ENCODE measurements around the gene ACTL10.

- TF ChIP-seq TEAD4 (IDR thresholded peaks at IDR 0.05) = no peak
- no peak for TF ChIP-seq USF1 (IDR thresholded peaks at IDR 0.05)
- no peak for TF ChIP-seq EGR1 (IDR thresholded peaks at IDR 0.05)
- no peak for TF ChIP-seq ZBTB7A (IDR thresholded peaks at IDR 0.05; ENCODE audit: low read depth)
- TF ChIP-seq, protein P1, sequence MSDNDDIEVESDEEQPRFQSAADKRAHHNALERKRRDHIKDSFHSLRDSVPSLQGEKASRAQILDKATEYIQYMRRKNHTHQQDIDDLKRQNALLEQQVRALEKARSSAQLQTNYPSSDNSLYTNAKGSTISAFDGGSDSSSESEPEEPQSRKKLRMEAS (IDR thresholded peaks at IDR 0.05) = no peak
- no peak for TF ChIP-seq EP300 (IDR thresholded peaks at IDR 0.05; ENCODE audit: borderline replicate concordance)
- TF ChIP-seq, protein P2, sequence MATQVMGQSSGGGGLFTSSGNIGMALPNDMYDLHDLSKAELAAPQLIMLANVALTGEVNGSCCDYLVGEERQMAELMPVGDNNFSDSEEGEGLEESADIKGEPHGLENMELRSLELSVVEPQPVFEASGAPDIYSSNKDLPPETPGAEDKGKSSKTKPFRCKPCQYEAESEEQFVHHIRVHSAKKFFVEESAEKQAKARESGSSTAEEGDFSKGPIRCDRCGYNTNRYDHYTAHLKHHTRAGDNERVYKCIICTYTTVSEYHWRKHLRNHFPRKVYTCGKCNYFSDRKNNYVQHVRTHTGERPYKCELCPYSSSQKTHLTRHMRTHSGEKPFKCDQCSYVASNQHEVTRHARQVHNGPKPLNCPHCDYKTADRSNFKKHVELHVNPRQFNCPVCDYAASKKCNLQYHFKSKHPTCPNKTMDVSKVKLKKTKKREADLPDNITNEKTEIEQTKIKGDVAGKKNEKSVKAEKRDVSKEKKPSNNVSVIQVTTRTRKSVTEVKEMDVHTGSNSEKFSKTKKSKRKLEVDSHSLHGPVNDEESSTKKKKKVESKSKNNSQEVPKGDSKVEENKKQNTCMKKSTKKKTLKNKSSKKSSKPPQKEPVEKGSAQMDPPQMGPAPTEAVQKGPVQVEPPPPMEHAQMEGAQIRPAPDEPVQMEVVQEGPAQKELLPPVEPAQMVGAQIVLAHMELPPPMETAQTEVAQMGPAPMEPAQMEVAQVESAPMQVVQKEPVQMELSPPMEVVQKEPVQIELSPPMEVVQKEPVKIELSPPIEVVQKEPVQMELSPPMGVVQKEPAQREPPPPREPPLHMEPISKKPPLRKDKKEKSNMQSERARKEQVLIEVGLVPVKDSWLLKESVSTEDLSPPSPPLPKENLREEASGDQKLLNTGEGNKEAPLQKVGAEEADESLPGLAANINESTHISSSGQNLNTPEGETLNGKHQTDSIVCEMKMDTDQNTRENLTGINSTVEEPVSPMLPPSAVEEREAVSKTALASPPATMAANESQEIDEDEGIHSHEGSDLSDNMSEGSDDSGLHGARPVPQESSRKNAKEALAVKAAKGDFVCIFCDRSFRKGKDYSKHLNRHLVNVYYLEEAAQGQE (IDR thresholded peaks at IDR 0.05; ENCODE audit: low read depth) = no peak
- TF ChIP-seq RAD21 (IDR thresholded peaks at IDR 0.05; ENCODE audit: low read depth) = no peak
- TF ChIP-seq FOXM1 (IDR thresholded peaks at IDR 0.05; ENCODE audit: borderline replicate concordance, low read depth) = no peak
- no peak for TF ChIP-seq NFIC (IDR thresholded peaks at IDR 0.05)
- TF ChIP-seq CEBPB (IDR thresholded peaks at IDR 0.05) = no peak
These were observed 21.3 kb upstream of the ACTL10 start for GRCh38 chr20:33645396-33645795.

All from Ishikawa (cell line).